ENCODE measurements around the gene SLC38A4. TPM values are rescaled to one million over a fixed set of nuclear protein-coding genes. Genes with fewer than 3 reads are reported as not detected.

SLC38A4 gene
- total and polyA plus RNA-seq, 9 of the 15 experiments (the other 6 are each of a cell fraction or from before 2014, with no cell fraction given): 0.16 TPM; not detected in 8

DNA sequence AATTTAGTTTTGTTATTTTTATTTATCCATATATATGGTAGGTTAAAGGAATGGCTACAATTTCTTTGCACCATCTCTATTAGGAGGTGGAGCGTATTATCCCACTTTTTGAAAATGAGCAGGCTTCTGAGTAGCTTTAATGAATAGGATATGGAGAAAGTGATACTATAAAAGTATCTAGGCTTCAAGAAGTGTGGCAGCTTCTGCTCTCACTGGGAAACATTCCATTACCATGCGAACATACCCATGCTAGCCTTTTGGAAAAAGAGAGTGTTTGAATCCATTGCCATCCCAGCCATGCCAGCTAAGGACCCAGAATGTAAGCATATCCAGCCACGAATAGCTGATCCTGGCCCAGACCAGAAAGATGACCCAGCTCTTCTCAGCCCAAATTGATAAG lies 107.3 kb downstream of the SLC38A4 start:
- CTCF ChIA-PET (ENCODE audit: low intra/inter-chr PET ratio): no interaction called here
- no peak for FAIRE-seq

More for the DNA sequence above, 107.3 kb downstream of the SLC38A4 start:
- Histone ChIP-seq H3K27ac (ENCODE audit: extremely low read depth, low read depth, low read length) (no peak overlapping the region), H2AFZ (ENCODE audit: low read depth, low read length) (no peak overlapping the region), H3K36me3 (ENCODE audit: control insufficient read depth, insufficient read depth, low read length) (no peaks in the 10 kb centered on the region), H3K4me2 (ENCODE audit: insufficient read depth, low read length) (no peak overlapping the region), H3K9ac (ENCODE audit: insufficient read depth in 1 of 2, low read depth in 2 of 2, low read length in 2 of 2) (no peak overlapping the region), H3K9me1 (ENCODE audit: control insufficient read depth, insufficient read depth, low read length) (no peaks in the 10 kb centered on the region), H3K4me1 (replicated peaks in 1 of 2; ENCODE audit: control insufficient read depth in 2 of 2, insufficient read depth in 2 of 2, low read length in 2 of 2) (no peaks in the 10 kb centered on the region), H3K27me3 (ENCODE audit: control insufficient read depth in 2 of 2, insufficient read depth in 2 of 2, low read length in 2 of 2) (no peaks in the 10 kb centered on the region), H4K20me1 (replicated peaks; ENCODE audit: control insufficient read depth, insufficient read depth, low read length) (no peaks in the 10 kb centered on the region), H3K79me2 (ENCODE audit: control insufficient read depth, insufficient read depth, low read length) (no peaks in the 10 kb centered on the region), H3K9me3 (replicated peaks; ENCODE audit: control insufficient read depth, insufficient read depth, low read depth, low read length) (no peaks in the 10 kb centered on the region), H3K4me3 (no peak overlapping the region)
- no peak for TF ChIP-seq TRIM24 (IDR thresholded peaks at IDR 0.05)
- no peak for TF ChIP-seq HMGN3 (IDR thresholded peaks at IDR 0.05; ENCODE audit: borderline replicate concordance, extremely low read depth, insufficient read length, low read depth, low read length)
- TF ChIP-seq, protein P1, sequence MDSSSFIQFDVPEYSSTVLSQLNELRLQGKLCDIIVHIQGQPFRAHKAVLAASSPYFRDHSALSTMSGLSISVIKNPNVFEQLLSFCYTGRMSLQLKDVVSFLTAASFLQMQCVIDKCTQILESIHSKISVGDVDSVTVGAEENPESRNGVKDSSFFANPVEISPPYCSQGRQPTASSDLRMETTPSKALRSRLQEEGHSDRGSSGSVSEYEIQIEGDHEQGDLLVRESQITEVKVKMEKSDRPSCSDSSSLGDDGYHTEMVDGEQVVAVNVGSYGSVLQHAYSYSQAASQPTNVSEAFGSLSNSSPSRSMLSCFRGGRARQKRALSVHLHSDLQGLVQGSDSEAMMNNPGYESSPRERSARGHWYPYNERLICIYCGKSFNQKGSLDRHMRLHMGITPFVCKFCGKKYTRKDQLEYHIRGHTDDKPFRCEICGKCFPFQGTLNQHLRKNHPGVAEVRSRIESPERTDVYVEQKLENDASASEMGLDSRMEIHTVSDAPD (CRISPR knock-in tag; IDR thresholded peaks at IDR 0.05): no peak
- TF ChIP-seq ZNF75A (CRISPR knock-in tag; IDR thresholded peaks at IDR 0.05): no peak
- no peak for TF ChIP-seq BMI1 (IDR thresholded peaks at IDR 0.05; ENCODE audit: low read length)
- no peak for TF ChIP-seq CCNT2 (IDR thresholded peaks at IDR 0.05; ENCODE audit: borderline replicate concordance, extremely low read depth, insufficient read length, low read depth, low read length)
- no peak for TF ChIP-seq TAF1 (IDR thresholded peaks at IDR 0.05; ENCODE audit: control insufficient read depth, extremely low read depth, insufficient read depth, low read length, severe bottlenecking)
- TF ChIP-seq, protein P2, sequence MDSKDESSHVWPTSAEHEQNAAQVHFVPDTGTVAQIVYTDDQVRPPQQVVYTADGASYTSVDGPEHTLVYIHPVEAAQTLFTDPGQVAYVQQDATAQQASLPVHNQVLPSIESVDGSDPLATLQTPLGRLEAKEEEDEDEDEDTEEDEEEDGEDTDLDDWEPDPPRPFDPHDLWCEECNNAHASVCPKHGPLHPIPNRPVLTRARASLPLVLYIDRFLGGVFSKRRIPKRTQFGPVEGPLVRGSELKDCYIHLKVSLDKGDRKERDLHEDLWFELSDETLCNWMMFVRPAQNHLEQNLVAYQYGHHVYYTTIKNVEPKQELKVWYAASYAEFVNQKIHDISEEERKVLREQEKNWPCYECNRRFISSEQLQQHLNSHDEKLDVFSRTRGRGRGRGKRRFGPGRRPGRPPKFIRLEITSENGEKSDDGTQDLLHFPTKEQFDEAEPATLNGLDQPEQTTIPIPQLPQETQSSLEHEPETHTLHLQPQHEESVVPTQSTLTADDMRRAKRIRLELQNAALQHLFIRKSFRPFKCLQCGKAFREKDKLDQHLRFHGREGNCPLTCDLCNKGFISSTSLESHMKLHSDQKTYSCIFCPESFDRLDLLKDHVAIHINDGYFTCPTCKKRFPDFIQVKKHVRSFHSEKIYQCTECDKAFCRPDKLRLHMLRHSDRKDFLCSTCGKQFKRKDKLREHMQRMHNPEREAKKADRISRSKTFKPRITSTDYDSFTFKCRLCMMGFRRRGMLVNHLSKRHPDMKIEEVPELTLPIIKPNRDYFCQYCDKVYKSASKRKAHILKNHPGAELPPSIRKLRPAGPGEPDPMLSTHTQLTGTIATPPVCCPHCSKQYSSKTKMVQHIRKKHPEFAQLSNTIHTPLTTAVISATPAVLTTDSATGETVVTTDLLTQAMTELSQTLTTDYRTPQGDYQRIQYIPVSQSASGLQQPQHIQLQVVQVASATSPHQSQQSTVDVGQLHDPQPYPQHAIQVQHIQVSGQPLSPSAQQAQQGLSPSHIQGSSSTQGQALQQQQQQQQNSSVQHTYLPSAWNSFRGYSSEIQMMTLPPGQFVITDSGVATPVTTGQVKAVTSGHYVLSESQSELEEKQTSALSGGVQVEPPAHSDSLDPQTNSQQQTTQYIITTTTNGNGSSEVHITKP (IDR thresholded peaks at IDR 0.05; ENCODE audit: partially characterized antibody): no peak
- no peak for TF ChIP-seq CBX3 (IDR thresholded peaks at IDR 0.05; ENCODE audit: borderline replicate concordance in 1 of 2, low read length in 2 of 2)
- TF ChIP-seq, protein P3, sequence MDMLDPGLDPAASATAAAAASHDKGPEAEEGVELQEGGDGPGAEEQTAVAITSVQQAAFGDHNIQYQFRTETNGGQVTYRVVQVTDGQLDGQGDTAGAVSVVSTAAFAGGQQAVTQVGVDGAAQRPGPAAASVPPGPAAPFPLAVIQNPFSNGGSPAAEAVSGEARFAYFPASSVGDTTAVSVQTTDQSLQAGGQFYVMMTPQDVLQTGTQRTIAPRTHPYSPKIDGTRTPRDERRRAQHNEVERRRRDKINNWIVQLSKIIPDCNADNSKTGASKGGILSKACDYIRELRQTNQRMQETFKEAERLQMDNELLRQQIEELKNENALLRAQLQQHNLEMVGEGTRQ (CRISPR knock-in tag; IDR thresholded peaks at IDR 0.05): no peak
- TF ChIP-seq, protein P4, sequence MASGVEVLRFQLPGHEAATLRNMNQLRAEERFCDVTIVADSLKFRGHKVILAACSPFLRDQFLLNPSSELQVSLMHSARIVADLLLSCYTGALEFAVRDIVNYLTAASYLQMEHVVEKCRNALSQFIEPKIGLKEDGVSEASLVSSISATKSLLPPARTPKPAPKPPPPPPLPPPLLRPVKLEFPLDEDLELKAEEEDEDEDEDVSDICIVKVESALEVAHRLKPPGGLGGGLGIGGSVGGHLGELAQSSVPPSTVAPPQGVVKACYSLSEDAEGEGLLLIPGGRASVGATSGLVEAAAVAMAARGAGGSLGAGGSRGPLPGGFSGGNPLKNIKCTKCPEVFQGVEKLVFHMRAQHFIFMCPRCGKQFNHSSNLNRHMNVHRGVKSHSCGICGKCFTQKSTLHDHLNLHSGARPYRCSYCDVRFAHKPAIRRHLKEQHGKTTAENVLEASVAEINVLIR (CRISPR knock-in tag; IDR thresholded peaks at IDR 0.05): no peak
- TF ChIP-seq, protein P5, sequence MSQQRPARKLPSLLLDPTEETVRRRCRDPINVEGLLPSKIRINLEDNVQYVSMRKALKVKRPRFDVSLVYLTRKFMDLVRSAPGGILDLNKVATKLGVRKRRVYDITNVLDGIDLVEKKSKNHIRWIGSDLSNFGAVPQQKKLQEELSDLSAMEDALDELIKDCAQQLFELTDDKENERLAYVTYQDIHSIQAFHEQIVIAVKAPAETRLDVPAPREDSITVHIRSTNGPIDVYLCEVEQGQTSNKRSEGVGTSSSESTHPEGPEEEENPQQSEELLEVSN (IDR thresholded peaks at IDR 0.05; ENCODE audit: borderline replicate concordance in 1 of 2, extremely low read depth in 1 of 2, insufficient read depth in 1 of 2, insufficient read length in 1 of 2, low read depth in 1 of 2, low read length in 1 of 2, poor library complexity in 1 of 2, severe bottlenecking in 1 of 2): no peak
- no peak for TF ChIP-seq MTA2 (IDR thresholded peaks at IDR 0.05; ENCODE audit: low read depth)
- intact Hi-C loops (cut with micrococcal nuclease) (no loop called here), in situ Hi-C loops (cut with MboI) (no loop called here)
- DNase-seq (ENCODE audit: extremely low read depth in 1 of 4, low spot score in 3 of 4) (no peak), ATAC-seq (no peak)
- no TSS peak for BruUV-seq (replicated peaks)
- WGBS (ENCODE audit: insufficient coverage, low coverage, missing lambda C conversion rate): 3% methylated on average over 3 of the region's 3 CpGs
- POLR2A ChIA-PET: interaction anchor here (0.5 kb wide), 1 partner anchor 128 kb away, joined by 3 read pairs; no protein-coding TSS in a partner anchor
